ENCODE measurements around the gene C19orf81.

C19orf81 gene

GRCh38 chr19:50657712-50658440 is 8.6 kb downstream of the C19orf81 start (continued):
- peak; percentile 13; the same call in 1 of the 2 replicates for TF ChIP-seq ZEB2 (tag by site-specific recombination; IDR thresholded peaks at IDR 0.05)
- TF ChIP-seq ZNF211 (tag by site-specific recombination; IDR thresholded peaks at IDR 0.05; ENCODE audit: low read depth), result no peak
- TF ChIP-seq ELK4 (IDR thresholded peaks at IDR 0.05; ENCODE audit: borderline replicate concordance, low read depth, low read length), result no peak
- TF ChIP-seq ZNF571 (tag by site-specific recombination; IDR thresholded peaks at IDR 0.05), result no peak
- peak; percentile 10; the same call in 1 of the 2 replicates for TF ChIP-seq ZBTB48 (tag by site-specific recombination; IDR thresholded peaks at IDR 0.05)
- peak; percentile 28 for TF ChIP-seq ZBTB11 (tag by site-specific recombination; conservative IDR thresholded peaks at IDR 0.05; ENCODE audit: low read depth)
- TF ChIP-seq OVOL3 (tag by site-specific recombination; IDR thresholded peaks at IDR 0.05), result 0 out of 2 replicates have a peak, but pooled peaks have one; percentile 34
- no peak for TF ChIP-seq HOXA7 (CRISPR knock-in tag; IDR thresholded peaks at IDR 0.05; ENCODE audit: borderline replicate concordance)
- TF ChIP-seq ZBTB21 (tag by site-specific recombination; IDR thresholded peaks at IDR 0.05), result peak; percentile 72

GRCh38 chr19:50658441-50659317 is 9.4 kb downstream of the C19orf81 start:
- Histone ChIP-seq H3K4me3 (ENCODE audit: low read depth, low read length) (peak overlapping the region; percentile 59), H3K36me3 (ENCODE audit: control insufficient read depth in 2 of 2, insufficient read depth in 1 of 2, low read length in 2 of 2) (no peaks in the 10 kb centered on the region), H3K9me3 (ENCODE audit: control insufficient read depth, insufficient read depth, low read depth, low read length) (no peaks in the 10 kb centered on the region), H3K27ac (ENCODE audit: extremely low read depth, low read depth, low read length) (peak overlapping the region; percentile 97), H3K4me1 (ENCODE audit: control insufficient read depth, insufficient read depth, low read length) (peaks cover 5% of the 10 kb centered on the region)
- ChIA-PET POLR2A (interaction anchor here (0.6 to 1.4 kb wide), 13 partner anchors 9 to 730 kb away, joined by 3 to 8 read pairs (median 4); partner anchors contain the start of genes ATF5 and JOSD2), CTCF (no interaction called here)
- TF ChIP-seq ZNF266 (tag by site-specific recombination; IDR thresholded peaks at IDR 0.05; ENCODE audit: low read depth), result no peak
- TF ChIP-seq KLF8 (tag by site-specific recombination; IDR thresholded peaks at IDR 0.05), result peak; percentile 84
- TF ChIP-seq ZNF132 (tag by site-specific recombination; IDR thresholded peaks at IDR 0.05; ENCODE audit: borderline replicate concordance), result no peak
- peak; percentile 40; the same call in 1 of the 2 replicates for TF ChIP-seq GFI1B (tag by site-specific recombination; IDR thresholded peaks at IDR 0.05)
- TF ChIP-seq ZBTB7A (tag by site-specific recombination; IDR thresholded peaks at IDR 0.05; ENCODE audit: low read depth), result peak; percentile 58; the same call in 1 of the 2 replicates
- TF ChIP-seq BCL11B (tag by site-specific recombination; IDR thresholded peaks at IDR 0.05; ENCODE audit: low read depth), result peak; percentile 95
- no peak for TF ChIP-seq MYNN (tag by site-specific recombination; IDR thresholded peaks at IDR 0.05; ENCODE audit: borderline replicate concordance)
- TF ChIP-seq ZNF350 (tag by site-specific recombination; IDR thresholded peaks at IDR 0.05), result no peak
- peak; percentile 48 for TF ChIP-seq KLF1 (tag by site-specific recombination; IDR thresholded peaks at IDR 0.05)
- TF ChIP-seq ZNF324 (tag by site-specific recombination; IDR thresholded peaks at IDR 0.05), result no peak; the same call in 1 of the 2 replicates
- peak; percentile 82; the same call in 1 of the 2 replicates for TF ChIP-seq ZNF610 (tag by site-specific recombination; IDR thresholded peaks at IDR 0.05; ENCODE audit: borderline replicate concordance)
- peak; percentile 71; the same call in 1 of the 2 replicates for TF ChIP-seq KLF7 (tag by site-specific recombination; IDR thresholded peaks at IDR 0.05; ENCODE audit: borderline replicate concordance)
- no peak for TF ChIP-seq ZFP3 (tag by site-specific recombination; IDR thresholded peaks at IDR 0.05; ENCODE audit: low read depth)
- TF ChIP-seq ZNF777 (tag by site-specific recombination; IDR thresholded peaks at IDR 0.05; ENCODE audit: borderline replicate concordance), result 0 out of 2 replicates have a peak, but pooled peaks have one; percentile 82
- TF ChIP-seq ZNF449 (tag by site-specific recombination; IDR thresholded peaks at IDR 0.05), result no peak
- peak; percentile 13 for TF ChIP-seq ZNF10 (tag by site-specific recombination; IDR thresholded peaks at IDR 0.05)
- TF ChIP-seq BCL6B (tag by site-specific recombination; IDR thresholded peaks at IDR 0.05), result no peak
- no peak for TF ChIP-seq SALL2 (tag by site-specific recombination; IDR thresholded peaks at IDR 0.05; ENCODE audit: borderline replicate concordance)
- peak; percentile 93 for TF ChIP-seq ZBTB48 (tag by site-specific recombination; IDR thresholded peaks at IDR 0.05)
